CD1c-positive myeloid dendritic cell (primary cell): ENCODE measurements around the gene CLSTN1.
A peak's percentile ranks its signal among the peaks of the same experiment; 100 is the strongest.

ENCODE experiments used
- DNase-seq: peaks from one replicate; pipeline ENCODE4 v3.0.0-alpha.2; 2016; ENCODE audit errors: extremely low spot score

The CLSTN1 gene

GRCh38 chr1:9730096-9730901 is 93.5 kb downstream of the CLSTN1 start:
- DNase-seq = peak; percentile 92

GRCh38 chr1:9729523-9729922 is 94.2 kb downstream of the CLSTN1 start:
- no peak for DNase-seq

GRCh38 chr1:9728451-9729295 is 95.1 kb downstream of the CLSTN1 start:
- peak; percentile 41 for DNase-seq

GRCh38 chr1:9726905-9727595 is 96.7 kb downstream of the CLSTN1 start:
- DNase-seq = no peak

- DNase-seq = no peak
Measured at GRCh38 chr1:9726406-9726805, 97.4 kb downstream of the CLSTN1 start.

- peak; percentile 67 for DNase-seq
Measured at GRCh38 chr1:9724706-9725476, 98.9 kb downstream of the CLSTN1 start.

GRCh38 chr1:9723926-9724325 is 99.8 kb downstream of the CLSTN1 start:
- DNase-seq = no peak

GRCh38 chr1:9723068-9723805 is 100.5 kb downstream of the CLSTN1 start:
- DNase-seq = no peak

GRCh38 chr1:9722378-9722749 is 101.4 kb downstream of the CLSTN1 start:
- DNase-seq = no peak

- peak; percentile 42 for DNase-seq
Measured at GRCh38 chr1:9721606-9722377, 102.0 kb downstream of the CLSTN1 start.

GRCh38 chr1:9720785-9721605 is 102.8 kb downstream of the CLSTN1 start:
- no peak for DNase-seq

- no peak for DNase-seq
Measured at GRCh38 chr1:9719978-9720722, 103.6 kb downstream of the CLSTN1 start.

GRCh38 chr1:9718006-9718680 is 105.6 kb downstream of the CLSTN1 start:
- DNase-seq = no peak

GRCh38 chr1:9717193-9718005 is 106.4 kb downstream of the CLSTN1 start:
- DNase-seq = peak; percentile 85

- no peak for DNase-seq
Measured at GRCh38 chr1:9716404-9717192, 107.2 kb downstream of the CLSTN1 start.

GRCh38 chr1:9715536-9716226 is 108.1 kb downstream of the CLSTN1 start:
- no peak for DNase-seq
